GM12878 (cell line): Measurements from ENCODE around the gene PHF20. TPM values are rescaled to one million over a fixed set of nuclear protein-coding genes. Genes with fewer than 3 reads are reported as not detected.

Source experiments
- ATAC-seq: fragments of 200-7000 bp; cut with Tn5 transposase; 3 replicates; pipeline ENCODE4 v1.9.1; 2020; ENCODE audit warnings: mild to moderate bottlenecking, moderate library complexity
- BruUV-seq: library from RNA; stranded (reverse); fragments of 400-500 nt; replicated peaks from 2 replicates; lab custom pipeline; 2021; lab: Mats Ljungman, UMichigan
- CTCF ChIA-PET: fragments of 300-600 bp; sonication (Branson Sonifier 250); formaldehyde crosslinking; extraction: SDS; loops from one replicate; lab custom pipeline; 2021; ENCODE audit warnings: inconsistent platforms; lab: Yijun Ruan, JAX
- POLR2A ChIA-PET: fragments of 350-600 bp; formaldehyde crosslinking; extraction: SDS; loops from one replicate; lab custom pipeline; 2021; ENCODE audit warnings: inconsistent platforms; lab: Charles Lee
- RAD21 ChIA-PET: fragments of 300-600 bp; sonication (Branson Sonifier 250); formaldehyde crosslinking; loops from one replicate; lab custom pipeline; 2023; ENCODE audit warnings: antibody characterized with exemption; ENCODE audit not compliant: unreplicated experiment; lab: Charles Lee
- SMC1A ChIA-PET: fragments of 300-600 bp; sonication (Branson Sonifier 250); formaldehyde crosslinking; loops from one replicate; lab custom pipeline; 2023; ENCODE audit not compliant: unreplicated experiment, uncharacterized antibody; lab: Charles Lee
- DNase-seq: peaks from one replicate; pipeline ENCODE4 v3.0.0-alpha.2; 2011; ENCODE audit warnings: low read depth, low spot score
- FAIRE-seq: peaks from 3 replicates; lab custom pipeline; 2011; peaks lifted over from hg19 to GRCh38; lab: Jason Lieb, UNC
- H2AFZ ChIP-seq: 2 replicates; pipeline ENCODE4 v1.6.0; 2011; ENCODE audit warnings: low read depth, low read length, control low read depth; ENCODE audit not compliant: control insufficient read depth
- H3K27ac ChIP-seq: 2 replicates; pipeline ENCODE4 v1.5.1; 2011; ENCODE audit warnings: control low read depth; ENCODE audit not compliant: control insufficient read depth, insufficient read depth
- H3K27me3 ChIP-seq, 2 experiments: replicated peaks in 1 of 2; 2 replicates each; pipeline versions ENCODE4 v1.6.0 to v1.6.1; 2011; ENCODE audit warnings: low read length in 1 of 2; ENCODE audit not compliant: control insufficient read depth in 2 of 2, insufficient read depth in 2 of 2
- H3K36me3 ChIP-seq, 2 experiments: 2 replicates each; pipeline ENCODE4 v1.5.1; 2011; ENCODE audit warnings: low read length in 1 of 2; ENCODE audit not compliant: control insufficient read depth in 2 of 2, insufficient read depth in 2 of 2
- H3K4me1 ChIP-seq: 2 replicates; pipeline ENCODE4 v1.6.1; 2011; ENCODE audit warnings: mild to moderate bottlenecking, low read length, moderate library complexity, mixed read lengths; ENCODE audit not compliant: control insufficient read depth, insufficient read depth
- H3K4me2 ChIP-seq: 2 replicates; pipeline ENCODE4 v1.6.0; 2011; ENCODE audit warnings: control low read depth; ENCODE audit not compliant: control insufficient read depth, insufficient read depth
- H3K4me3 ChIP-seq: fragments of 200-600 bp; sonication (generic); 2 replicates; pipeline ENCODE4 v1.5.1; 2016
- H3K79me2 ChIP-seq: 2 replicates; pipeline ENCODE4 v1.6.0; 2011; ENCODE audit warnings: low read length; ENCODE audit not compliant: control insufficient read depth, insufficient read depth
- H3K9ac ChIP-seq: 2 replicates; pipeline ENCODE4 v1.8.0; 2011; ENCODE audit warnings: low read length, control low read depth, mixed read lengths; ENCODE audit not compliant: control insufficient read depth, insufficient read depth
- H3K9me3 ChIP-seq: replicated peaks from 3 replicates; pipeline ENCODE4 v1.5.1; 2011; ENCODE audit warnings: mild to moderate bottlenecking, low read length; ENCODE audit not compliant: control insufficient read depth, insufficient read depth
- H4K20me1 ChIP-seq: 2 replicates; pipeline ENCODE4 v1.6.0; 2011; ENCODE audit not compliant: control insufficient read depth, insufficient read depth
- ASH2L ChIP-seq: fragments of 300-600, 200-600 bp; sonication (generic); IDR thresholded peaks from 2 replicates; pipeline ENCODE4 v1.6.1; 2017; ENCODE audit warnings: low read depth, mild to moderate bottlenecking, borderline replicate concordance
- BHLHE40 ChIP-seq, 2 experiments: fragments of 450-650 bp in 1 of 2; IDR thresholded peaks; 2 replicates each; pipeline ENCODE4 v1.6.1; 2011 to 2017; ENCODE audit warnings: low read depth in 2 of 2, borderline replicate concordance in 1 of 2, improper control_type of control experiment in 1 of 2, low read length in 1 of 2, mild to moderate bottlenecking in 1 of 2
- ESRRA ChIP-seq: IDR thresholded peaks from 2 replicates; pipeline ENCODE4 v1.6.1; 2012; ENCODE audit warnings: mild to moderate bottlenecking, low read length, improper control_type of control experiment
- GABPA ChIP-seq: IDR thresholded peaks from 2 replicates; pipeline ENCODE4 v1.6.1; 2014; ENCODE audit warnings: antibody characterized with exemption, low read depth, mild to moderate bottlenecking, inconsistent platforms
- IKZF2 ChIP-seq, 2 experiments: fragments of 450-650 bp; IDR thresholded peaks; 2 replicates each; pipeline ENCODE4 v1.6.1; 2017; ENCODE audit warnings: mild to moderate bottlenecking in 2 of 2, moderate library complexity in 2 of 2
- IRF4 ChIP-seq: IDR thresholded peaks from 2 replicates; pipeline ENCODE4 v1.6.1; 2011; ENCODE audit warnings: low read depth, low read length
- NR2C2 ChIP-seq: IDR thresholded peaks from 2 replicates; pipeline ENCODE4 v1.6.1; 2011; ENCODE audit warnings: borderline replicate concordance, low read depth; ENCODE audit not compliant: control insufficient read depth, insufficient read length
- NRF1 ChIP-seq: conservative IDR thresholded peaks from 2 replicates; pipeline ENCODE4 v1.6.1; 2011; ENCODE audit warnings: mild to moderate bottlenecking, low read depth, low read length, improper control_type of control experiment
- POLR2AphosphoS2 ChIP-seq: IDR thresholded peaks from 2 replicates; pipeline ENCODE4 v1.6.1; 2011; ENCODE audit warnings: low read depth, mild to moderate bottlenecking, low read length, improper control_type of control experiment, moderate library complexity
- SUPT20H ChIP-seq: IDR thresholded peaks from 2 replicates; pipeline ENCODE4 v1.6.1; 2011; ENCODE audit warnings: low read depth, mild to moderate bottlenecking, low read length, moderate library complexity, borderline replicate concordance; ENCODE audit not compliant: control insufficient read depth
- ZBTB11 ChIP-seq: fragments of 450-650 bp; formaldehyde crosslinking; IDR thresholded peaks from 2 replicates; pipeline ENCODE4 v1.5.0; 2022; ENCODE audit warnings: mild to moderate bottlenecking, missing genetic modification characterization
- WGBS: methylation state at CpG from one replicate; pipeline ENCODE4 v1.1.6; 2016; ENCODE audit warnings: low lambda C conversion rate; ENCODE audit not compliant: insufficient replicate concordance, insufficient coverage; ENCODE audit errors: missing lambda C conversion rate; 5-methylcytosine and 5-hydroxymethylcytosine counted together
- in situ Hi-C: fragments of 300-500 bp; cut with MboI; formaldehyde crosslinking; loops from 9 replicates; pipeline ENCODE4 v1.14.3; 2018; ENCODE audit warnings: mixed read lengths
- intact Hi-C: fragments of 100-400 bp; cut with micrococcal nuclease; formaldehyde crosslinking; loops from one replicate; pipeline ENCODE4 v1.14.2; 2022; ENCODE audit not compliant: unreplicated experiment
- polyA plus RNA-seq, 11 experiments: library from polyadenylated mRNA; depleted of rRNA in 4 of 11; unstranded in 6 of 11; stranded (reverse) in 5 of 11; fragments of >200 nt; fragmentation: Nextera tagmentation in 4 of 11; fragmentation: Illumina TruSeq in 1 of 11; extraction: Ambion mirVana in 4 of 11; extraction: Trizol in 1 of 11; gene quantifications; 1 replicate in 1 of 11; 2 replicates in 10 of 11; pipeline versions ENCODE4 v1.2.1 to v1.2.3, GENCODE V29; 2011 to 2016; ENCODE audit warnings: inconsistent platforms in 2 of 11, missing spikeins in 2 of 11, low read depth in 1 of 11
- total RNA-seq, 4 experiments: library from RNA; depleted of rRNA in 3 of 4; stranded (reverse); fragments of >200 nt in 3 of 4; fragmentation: Illumina TruSeq in 1 of 4; extraction: Trizol in 1 of 4; gene quantifications; 2 replicates each; pipeline versions ENCODE4 v1.2.1 to v1.2.3, GENCODE V29; 2013 to 2021

PHF20 gene
- total and polyA plus RNA-seq, 10 of the 15 experiments (the other 5 are each of a cell fraction or from before 2014, with no cell fraction given): 31.6 to 91.2 (median 46.8) TPM

GRCh38 chr20:35947907-35948306 lies 176.1 kb downstream of the PHF20 start:
- H3K79me2 ChIP-seq: peaks cover 12% of the 10 kb centered on the region
- H3K4me3 ChIP-seq: no peak overlapping the region
- H3K27ac ChIP-seq: no peak overlapping the region
- 88% methylated on average over 2 of the region's 2 CpGs for WGBS
- H4K20me1 ChIP-seq: no peaks in the 10 kb centered on the region
- ChIA-PET POLR2A (no interaction called here), CTCF (interaction anchor here (0.5 to 2.0 kb wide), 9 partner anchors 10 to 485 kb away, joined by 3 to 7 read pairs (median 3); no protein-coding TSS in a partner anchor), RAD21 (no interaction called here), SMC1A (interaction anchor here (0.6 to 1.6 kb wide), 2 partner anchors 14 to 36 kb away, joined by 4 to 5 read pairs; no protein-coding TSS in a partner anchor)
- FAIRE-seq (no peak), ATAC-seq (no peak), DNase-seq (no peak)
- H3K9me3 ChIP-seq: no peaks in the 10 kb centered on the region
- TF ChIP-seq POLR2AphosphoS2 (no peak), IKZF2 (IDR thresholded peaks at IDR 0.05) (no peak), NR2C2 (no peak), BHLHE40 (IDR thresholded peaks at IDR 0.05; ENCODE audit: borderline replicate concordance in 1 of 2, low read depth in 2 of 2, low read length in 1 of 2) (no peak), IRF4 (no peak), GABPA (no peak), ASH2L (no peak), SUPT20H (no peak), ZBTB11 (CRISPR knock-in tag) (no peak), ESRRA (no peak), NRF1 (no peak)
- no peak overlapping the region for H2AFZ ChIP-seq
- H3K36me3 ChIP-seq: peaks cover 3 to 5% of the 10 kb centered on the region in 2 experiments; a peak in 3 of 4 replicates
- intact Hi-C loops: no loop called here
- BruUV-seq: no TSS peak
- no peak overlapping the region for H3K4me2 ChIP-seq
- no peaks in the 10 kb centered on the region; the same call in 1 of the 2 replicates for H3K4me1 ChIP-seq
- no peaks in the 10 kb centered on the region for H3K27me3 ChIP-seq
- in situ Hi-C loops: no loop called here
- H3K9ac ChIP-seq: no peak overlapping the region
